Hematopoietic multipotent progenitor cell treated with erythropoietin and hydrocortisone succinate and interleukin-3 and kit ligand, for 4 days (in vitro differentiated cells): ENCODE data around the gene PTPRT.

ENCODE experiments used
- DNase-seq: peaks from one replicate; pipeline ENCODE4 v3.0.0-alpha.2; 2015

Gene PTPRT

GRCh38 chr20:42093542-42094440 is 1095.9 kb downstream of the PTPRT start:
- no peak for DNase-seq

GRCh38 chr20:42093041-42093440 is 1096.7 kb downstream of the PTPRT start:
- DNase-seq = no peak

GRCh38 chr20:42085366-42085765 is 1104.3 kb downstream of the PTPRT start:
- DNase-seq = no peak

- DNase-seq = no peak
Measured at GRCh38 chr20:42083280-42083679, 1106.4 kb downstream of the PTPRT start.

- no peak for DNase-seq
Measured at GRCh38 chr20:42082611-42083010, 1107.1 kb downstream of the PTPRT start.

- no peak for DNase-seq
Measured at GRCh38 chr20:42080956-42081355, 1108.8 kb downstream of the PTPRT start.

- no peak for DNase-seq
Measured at GRCh38 chr20:42074944-42075343, 1114.8 kb downstream of the PTPRT start.

- no peak for DNase-seq
Measured at GRCh38 chr20:42067596-42067995, 1122.1 kb downstream of the PTPRT start.

- no peak for DNase-seq
Measured at GRCh38 chr20:42067174-42067573, 1122.5 kb downstream of the PTPRT start.

- no peak for DNase-seq
Measured at GRCh38 chr20:42063141-42063540, 1126.6 kb downstream of the PTPRT start.

- no peak for DNase-seq
Measured at GRCh38 chr20:42053350-42053749, 1136.4 kb downstream of the PTPRT start.

GRCh38 chr20:42051921-42052320 is 1137.8 kb downstream of the PTPRT start:
- no peak for DNase-seq

- no peak for DNase-seq
Measured at GRCh38 chr20:42046371-42047085, 1143.2 kb downstream of the PTPRT start.

GRCh38 chr20:42043921-42044320 is 1145.8 kb downstream of the PTPRT start:
- DNase-seq = no peak

- DNase-seq = peak; percentile 3
Measured at GRCh38 chr20:42041000-42041565, 1148.6 kb downstream of the PTPRT start.

- DNase-seq = no peak
Measured at GRCh38 chr20:42027746-42028268, 1161.9 kb downstream of the PTPRT start.

GRCh38 chr20:42026599-42026998 is 1163.1 kb downstream of the PTPRT start:
- DNase-seq = no peak

GRCh38 chr20:42024653-42025052 is 1165.1 kb downstream of the PTPRT start:
- peak; percentile 41 for DNase-seq
